Spinal cord (tissue), 10 donors: ENCODE results near the gene MYLK3. TPM values are rescaled to one million over a fixed set of nuclear protein-coding genes. Genes with fewer than 3 reads are reported as not detected.
A peak's percentile ranks its signal among the peaks of the same experiment; 100 is the strongest.
"Not testable (repeated sequence)": the region's sequence is repeated elsewhere in the genome, so short reads cannot be mapped to it uniquely, and the experiment has no call there.

Source experiments
- DNase-seq, 6 donors: peaks; one replicate each; pipeline versions ENCODE4 v3.0.0 to v3.0.0-alpha.2; 2013 to 2015; ENCODE audit warnings: low spot score in 6 of 6, low read depth in 4 of 6
- H3K27ac ChIP-seq: one replicate; pipeline ENCODE4 v1.5.1; 2013; ENCODE audit warnings: low read depth, low read length, control low read depth
- H3K27me3 ChIP-seq: one replicate; pipeline ENCODE4 v1.6.1; 2013; ENCODE audit warnings: low read length; ENCODE audit not compliant: control insufficient read depth, insufficient read depth
- H3K36me3 ChIP-seq: one replicate; pipeline ENCODE4 v1.6.1; 2013; ENCODE audit warnings: low read length; ENCODE audit not compliant: control insufficient read depth, insufficient read depth
- H3K4me1 ChIP-seq: one replicate; pipeline ENCODE4 v1.6.1; 2013; ENCODE audit warnings: low read length; ENCODE audit not compliant: control insufficient read depth, insufficient read depth
- H3K4me3 ChIP-seq: one replicate; pipeline ENCODE4 v1.5.1; 2013; ENCODE audit warnings: low read depth, low read length, control low read depth
- H3K9me3 ChIP-seq: one replicate; pipeline ENCODE4 v1.6.1; 2013; ENCODE audit warnings: low read length; ENCODE audit not compliant: control insufficient read depth, insufficient read depth
- WGBS: methylation state at CpG from one replicate; pipeline ENCODE4 v1.1.5; 2013; ENCODE audit warnings: missing lambda C conversion rate; ENCODE audit not compliant: insufficient coverage; 5-methylcytosine and 5-hydroxymethylcytosine counted together
- polyA plus RNA-seq, 2 donors: library from polyadenylated mRNA; unstranded; fragments of 120-200 nt; gene quantifications; one replicate each; pipeline ENCODE4 v1.2.1, GENCODE V29; 2013; ENCODE audit not compliant: insufficient read length in 2 of 2
- total RNA-seq, 2 donors: library from RNA; depleted of rRNA in 1 of 2; stranded (reverse); fragments of 120-200 nt in 1 of 2; fragments of >200 nt in 1 of 2; gene quantifications; one replicate each; pipeline versions ENCODE4 v1.2.3 to v1.2.4, GENCODE V29; 2013 to 2014
- donor health status: healthy.

Gene MYLK3
- total and polyA plus RNA-seq, 4 donors: 4.0 to 7.3 (median 6.5) TPM

DNA sequence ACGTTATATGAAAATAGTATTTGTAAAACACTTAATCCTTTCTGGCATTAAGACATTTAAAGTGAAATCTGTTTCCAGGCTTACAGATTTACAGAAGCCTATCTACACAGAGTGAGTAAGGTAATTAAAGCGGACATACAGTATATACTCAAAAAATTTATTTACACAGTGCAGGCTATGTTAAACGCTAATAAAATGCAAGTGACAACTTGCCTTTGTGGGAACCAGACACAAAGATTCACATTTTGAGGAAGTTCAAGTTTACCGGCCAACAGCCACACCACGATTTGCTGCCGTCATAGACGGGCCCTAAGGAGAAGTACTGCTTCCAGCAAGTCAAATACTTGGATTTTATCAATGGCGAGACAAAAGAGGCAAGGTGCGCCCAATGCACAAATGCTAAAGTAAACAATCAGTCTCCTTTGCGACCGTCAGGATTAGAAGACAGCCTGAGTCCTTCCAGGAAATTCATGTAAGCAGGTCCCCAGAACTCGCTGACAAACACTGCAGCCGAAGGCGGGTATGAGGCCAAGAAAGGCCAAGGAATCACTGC lies 60.0 kb downstream of the MYLK3 start:
- Histone ChIP-seq H3K27ac (peak overlapping the region; percentile 96), H3K4me3 (peak overlapping the region; percentile 84), H3K4me1 (peaks cover 11% of the 10 kb centered on the region), H3K9me3 (no peaks in the 10 kb centered on the region), H3K27me3 (no peaks in the 10 kb centered on the region), H3K36me3 (peaks cover 3% of the 10 kb centered on the region)
- WGBS: under 1% methylated on average over 11 of the region's 14 CpGs
- DNase-seq: peak in 3 of 6 donors; percentile 8 to 73 (median 33)

- H3K4me3 ChIP-seq: no peak overlapping the region
- no peaks in the 10 kb centered on the region for H3K27me3 ChIP-seq
- H3K9me3 ChIP-seq: no peaks in the 10 kb centered on the region
- peaks cover 11% of the 10 kb centered on the region for H3K4me1 ChIP-seq
- 73% methylated on average over 6 of the region's 9 CpGs for WGBS
- DNase-seq: no peak
- H3K27ac ChIP-seq: no peak overlapping the region
- peaks cover 3% of the 10 kb centered on the region for H3K36me3 ChIP-seq
These were observed 60.7 kb downstream of the MYLK3 start for GRCh38 chr16:46687486-46687885.

GRCh38 chr16:46686815-46687473 lies 61.2 kb downstream of the MYLK3 start:
- WGBS: 70% methylated on average over 2 of the region's 5 CpGs

DNA sequence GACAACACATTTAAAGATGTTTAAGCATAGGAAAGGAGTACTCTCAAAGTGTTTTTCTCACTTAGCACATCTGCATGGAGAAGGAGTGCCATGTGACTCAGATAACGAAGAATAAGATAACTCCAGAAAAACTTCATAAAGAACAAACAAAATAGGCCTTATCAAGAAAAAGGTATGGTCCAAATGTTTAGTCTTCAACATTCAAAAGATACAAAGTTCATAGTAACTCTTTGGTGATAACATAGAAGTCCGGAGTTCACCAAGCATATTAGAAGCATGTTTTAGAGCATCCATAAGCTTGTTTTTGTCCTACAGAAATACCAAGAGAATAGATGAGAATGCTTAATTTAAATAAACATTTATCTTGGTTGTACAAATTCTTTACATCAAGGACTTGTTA lies 66.3 kb downstream of the MYLK3 start:
- H3K27me3 ChIP-seq, H3K36me3 ChIP-seq, H3K9me3 ChIP-seq, DNase-seq, H3K4me3 ChIP-seq, H3K4me1 ChIP-seq, H3K27ac ChIP-seq: not testable (repeated sequence)
- no CpG with 5 or more reads among the region's 2 CpGs for WGBS

More at GRCh38 chr16:46686815-46687473, 61.2 kb downstream of the MYLK3 start:
- no peaks in the 10 kb centered on the region for H3K27me3 ChIP-seq
- peaks cover 11% of the 10 kb centered on the region for H3K4me1 ChIP-seq
- H3K36me3 ChIP-seq: peaks cover 3% of the 10 kb centered on the region
- H3K4me3 ChIP-seq: no peak overlapping the region
- no peak overlapping the region for H3K27ac ChIP-seq
- no peaks in the 10 kb centered on the region for H3K9me3 ChIP-seq
- DNase-seq: no peak

DNA sequence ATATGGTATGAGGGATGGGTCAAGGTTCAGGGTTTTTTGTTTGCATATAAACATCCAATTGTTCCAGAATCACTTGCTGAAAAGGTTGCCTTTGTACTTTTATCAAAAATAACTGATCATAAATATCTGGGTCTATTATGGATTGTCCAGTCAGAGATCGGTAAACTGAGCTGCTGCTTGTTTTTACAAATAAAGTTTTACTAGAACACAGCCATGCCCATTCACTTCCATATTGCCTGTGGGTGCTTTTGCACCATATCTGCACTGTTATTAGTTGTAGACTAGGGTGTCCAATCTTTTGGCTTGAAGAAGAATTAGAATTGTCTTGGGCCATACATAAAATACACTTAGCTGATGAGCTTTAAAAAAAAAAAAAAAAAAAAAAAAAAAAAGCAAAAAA lies 70.2 kb downstream of the MYLK3 start:
- DNase-seq, H3K9me3 ChIP-seq, H3K4me3 ChIP-seq, H3K27ac ChIP-seq, H3K27me3 ChIP-seq, H3K4me1 ChIP-seq: not testable (repeated sequence)
- no CpG with 5 or more reads among the region's 1 CpG for WGBS
- peaks cover 19% of the 10 kb centered on the region for H3K36me3 ChIP-seq

GRCh38 chr16:46673320-46674013 lies 74.7 kb downstream of the MYLK3 start:
- Histone ChIP-seq H3K9me3 (no peaks in the 10 kb centered on the region), H3K4me3 (no peak overlapping the region), H3K36me3 (peaks cover 31% of the 10 kb centered on the region), H3K27me3 (no peaks in the 10 kb centered on the region), H3K4me1 (no peaks in the 10 kb centered on the region), H3K27ac (no peak overlapping the region)
- DNase-seq: peak in 2 of 6 donors; percentile 57 to 65
- 50% methylated on average over 2 of the region's 6 CpGs for WGBS

DNA sequence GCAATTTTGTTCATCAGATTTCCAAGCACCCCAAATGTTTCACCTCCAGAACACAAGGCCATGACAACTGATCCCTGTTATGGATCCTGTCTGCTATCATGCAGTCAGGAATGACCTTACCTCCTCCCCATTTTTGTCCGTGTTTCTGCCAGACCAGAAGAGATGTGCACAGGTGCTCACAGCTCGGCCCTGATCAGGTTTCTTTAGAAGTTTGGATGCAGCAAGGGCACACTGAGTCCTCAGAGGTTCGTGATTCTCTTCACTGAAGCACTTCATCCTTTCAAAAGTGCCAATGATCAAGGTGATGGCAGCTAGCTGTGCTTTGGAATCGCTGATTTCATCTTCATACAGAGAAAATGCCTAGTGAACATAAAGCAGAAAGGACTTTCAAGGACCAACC lies 86.0 kb downstream of the MYLK3 start:
- DNase-seq: no peak
- H3K4me1 ChIP-seq: no peaks in the 10 kb centered on the region
- H3K27ac ChIP-seq: no peak overlapping the region
- H3K9me3 ChIP-seq: no peaks in the 10 kb centered on the region
- no peak overlapping the region for H3K4me3 ChIP-seq
- no peaks in the 10 kb centered on the region for H3K27me3 ChIP-seq
- H3K36me3 ChIP-seq: peaks cover 45% of the 10 kb centered on the region
- WGBS: 73% methylated on average over 4 of the region's 4 CpGs

- Histone ChIP-seq H3K27ac (no peak overlapping the region), H3K27me3 (no peaks in the 10 kb centered on the region), H3K36me3 (peaks cover 25% of the 10 kb centered on the region), H3K4me3 (no peak overlapping the region), H3K9me3 (no peaks in the 10 kb centered on the region), H3K4me1 (no peaks in the 10 kb centered on the region)
- WGBS: 47% methylated on average over 1 of the region's 1 CpG
- peak in 1 of 6 donors; percentile 4 for DNase-seq
These were observed 89.2 kb downstream of the MYLK3 start for GRCh38 chr16:46658925-46659324.
